Left kidney (tissue), 8 donors: ENCODE results near the gene CDK15. TPM values are rescaled to one million over a fixed set of nuclear protein-coding genes. Genes with fewer than 3 reads are reported as not detected.
"Not testable (repeated sequence)": the region's sequence is repeated elsewhere in the genome, so short reads cannot be mapped to it uniquely, and the experiment has no call there.

ENCODE experiments used
- DNase-seq: peaks from one replicate; pipeline ENCODE4 v3.0.0-alpha.2; 2013
- long read RNA-seq, 8 donors: transcript quantifications; one replicate each; lab custom pipeline, GENCODE V29; 2026
- polyA plus RNA-seq: library from polyadenylated mRNA; unstranded; fragments of 120-200 nt; gene quantifications from one replicate; pipeline ENCODE4 v1.2.1, GENCODE V29; 2013; ENCODE audit not compliant: insufficient read length

CDK15 gene
- polyA plus RNA-seq, result 1.4 TPM
- long read RNA-seq, donor 1, result 0 reads
- long read RNA-seq, donor 2, result 0 reads
- long read RNA-seq, donor 3, result 0 reads
- long read RNA-seq, donor 4, result 0 reads
- long read RNA-seq, donor 5, result 0 reads
- long read RNA-seq, donor 6, result 0 reads
- long read RNA-seq, donor 7, result 0 reads
- long read RNA-seq, donor 8, result 0 reads

DNA sequence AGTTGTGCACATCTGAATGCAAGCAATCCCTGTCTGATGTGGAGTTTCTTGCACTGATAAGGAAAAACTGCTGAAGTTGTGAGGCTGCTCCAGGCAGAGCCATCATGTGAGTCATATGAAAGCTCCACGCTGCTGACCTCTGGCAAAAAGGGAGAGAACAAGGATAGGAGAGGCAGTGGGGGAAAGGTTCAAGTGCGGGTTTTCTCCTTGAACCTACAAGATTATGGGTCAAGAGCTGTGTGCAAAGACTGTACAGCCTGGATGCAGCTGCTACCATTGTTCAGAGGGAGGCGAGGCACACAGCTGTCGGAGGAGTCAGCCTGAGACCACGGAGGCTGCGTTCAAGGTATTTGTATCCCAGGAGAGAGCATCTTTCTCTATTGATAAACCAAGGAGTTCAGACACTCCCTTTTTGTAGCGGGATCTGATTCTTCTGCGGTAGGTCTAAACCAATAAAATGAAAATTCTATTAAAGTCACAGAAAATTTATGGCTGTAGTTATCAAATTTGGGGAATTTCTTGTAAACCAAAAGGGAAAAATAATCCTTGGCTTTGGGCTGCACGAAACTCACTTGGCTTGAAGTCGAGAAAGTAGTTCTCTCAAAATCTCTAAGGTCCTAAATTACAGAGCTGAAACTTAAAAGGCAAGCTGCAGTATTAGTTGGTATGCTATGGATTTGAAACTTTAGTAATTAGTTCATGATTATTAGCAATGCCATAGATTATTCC is at the start of gene CDK15:
CDK15 (plus strand) TSS at position 96 of the 729 bp plus-strand sequence; CDS start at position 224, 128 bp downstream.
- no peak for DNase-seq

DNA sequence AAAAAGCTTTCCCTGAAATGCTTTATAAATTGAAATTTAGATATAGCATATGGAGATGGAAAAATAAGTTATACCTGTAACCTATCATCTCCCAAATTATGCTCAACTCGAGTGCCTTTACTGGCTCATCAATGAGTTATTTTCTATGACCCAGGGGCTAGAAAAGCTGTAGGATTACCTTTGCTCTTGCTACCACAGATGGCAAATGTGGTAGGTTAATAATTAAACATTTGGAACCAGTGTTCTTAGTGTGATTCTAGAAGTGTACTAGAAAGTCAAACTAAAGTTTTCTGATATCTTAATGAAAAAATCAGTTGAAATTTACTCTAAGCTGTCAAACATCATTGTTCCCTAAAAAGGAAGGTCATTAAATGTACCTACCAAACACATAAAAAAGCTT is 48.1 kb upstream of the CDK15 start:
- DNase-seq, result no peak

DNA sequence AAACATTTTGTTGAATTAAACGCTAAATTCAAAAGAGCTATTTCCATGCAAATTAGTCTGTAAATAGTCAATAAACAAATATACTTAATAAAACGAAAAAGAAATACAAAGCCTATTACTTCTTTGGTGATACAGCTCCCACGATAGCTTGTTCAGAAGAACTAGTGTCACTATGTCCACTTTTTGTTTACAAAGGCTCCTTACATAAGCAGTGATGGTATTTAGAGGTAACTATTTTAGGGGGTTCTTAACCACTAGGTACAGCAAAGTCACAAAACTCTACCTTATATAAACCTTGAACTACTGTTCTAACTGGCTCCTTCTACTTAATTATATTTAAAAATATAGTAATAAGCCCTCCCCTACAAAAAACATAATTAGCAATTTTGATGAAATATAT is 47.5 kb upstream of the CDK15 start:
- no peak for DNase-seq

DNA sequence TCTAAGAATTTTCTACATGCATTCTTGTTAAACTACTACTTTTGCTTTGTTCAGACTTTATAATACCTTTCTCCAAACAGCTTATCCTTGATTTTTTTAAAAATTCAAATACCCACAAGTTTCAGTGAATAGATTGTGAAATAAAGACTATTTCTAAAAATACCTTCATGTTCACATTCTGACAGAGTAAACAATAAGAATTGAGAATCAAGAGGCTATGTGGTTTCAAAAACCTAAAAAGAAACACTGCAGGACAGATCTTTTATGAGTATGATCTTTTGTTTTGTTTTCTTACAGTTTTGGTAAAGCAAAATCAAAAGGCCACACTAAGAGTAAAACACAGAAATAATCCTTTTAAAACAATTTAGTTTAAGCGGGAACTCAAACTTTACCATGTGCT is 46.8 kb upstream of the CDK15 start:
- no peak for DNase-seq

DNA sequence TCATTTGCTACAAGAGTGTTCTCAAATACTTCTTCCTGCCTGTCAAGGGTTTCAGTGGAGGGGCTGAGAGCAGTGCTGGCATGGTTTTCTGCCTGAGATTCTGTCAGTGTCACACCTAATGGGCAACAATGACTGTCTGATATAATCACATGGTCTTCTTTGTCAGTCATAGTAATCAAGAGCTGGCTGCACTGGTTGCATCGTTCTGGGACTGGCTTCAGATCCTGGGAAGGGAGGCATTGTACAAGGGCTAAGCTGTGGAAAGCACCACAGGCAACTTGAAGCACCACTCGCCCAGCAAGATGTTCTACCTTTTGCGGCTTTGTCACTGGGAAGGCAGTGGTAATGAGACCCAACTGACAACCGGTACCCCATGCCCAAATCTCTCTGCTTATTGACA is 45.2 kb upstream of the CDK15 start:
- no peak for DNase-seq

DNA sequence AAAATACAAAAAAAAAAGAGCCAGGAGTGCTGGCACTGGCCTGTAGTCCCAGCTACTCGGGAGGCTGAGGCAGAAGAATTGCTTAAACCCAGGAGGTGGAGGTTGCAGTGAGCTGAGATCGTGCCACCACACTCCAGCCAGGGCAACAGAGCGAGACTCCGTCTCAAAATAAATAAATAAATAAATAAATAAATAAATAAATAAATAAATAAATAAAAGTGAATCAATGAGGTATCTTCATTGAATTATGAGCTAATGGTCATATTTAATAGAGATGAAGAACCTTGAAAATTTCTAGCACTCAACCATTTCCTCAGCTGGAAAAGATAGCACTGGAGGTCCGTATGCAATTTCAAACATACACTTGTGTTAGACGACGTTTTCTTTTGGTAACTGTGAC is 41.9 kb upstream of the CDK15 start:
- DNase-seq, result not testable (repeated sequence)

DNA sequence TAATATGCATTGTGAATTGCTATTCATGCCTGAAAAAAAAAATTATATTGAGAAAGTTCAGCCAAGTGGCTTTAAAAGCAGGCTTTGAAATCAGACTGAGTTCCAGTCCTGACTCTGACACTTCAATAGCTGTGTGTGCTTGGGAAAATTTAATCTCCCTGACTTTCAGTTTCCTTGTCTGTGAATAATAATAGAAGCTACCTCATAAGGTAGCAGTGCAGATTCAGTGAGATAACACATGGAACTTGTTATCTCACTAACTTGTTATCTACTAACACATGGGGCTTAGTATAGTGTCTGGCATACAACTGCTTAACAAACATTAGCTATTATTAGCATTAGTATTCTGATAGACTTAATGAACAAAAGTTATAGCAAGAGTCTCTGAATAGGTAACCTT is 40.5 kb upstream of the CDK15 start:
- DNase-seq, result no peak

DNA sequence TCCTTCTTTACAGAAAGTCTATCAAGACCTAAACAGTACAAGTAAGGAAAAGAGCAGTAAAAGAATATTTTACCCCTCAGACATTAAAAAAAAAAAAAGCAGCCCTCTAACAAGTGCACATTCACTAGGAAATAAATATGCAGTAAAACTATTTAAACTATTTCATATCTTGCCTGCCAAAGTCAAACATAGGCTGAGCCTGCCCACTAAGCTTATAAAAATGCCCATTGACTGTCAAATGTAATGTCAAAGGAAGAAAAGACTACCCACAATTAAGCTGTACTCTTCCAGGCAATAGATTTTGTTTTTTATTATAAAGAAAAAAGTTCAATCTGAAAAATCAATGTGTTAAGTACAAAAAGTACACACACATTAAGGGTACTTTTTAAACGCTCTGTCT is 37.4 kb upstream of the CDK15 start:
- DNase-seq, result no peak

DNA sequence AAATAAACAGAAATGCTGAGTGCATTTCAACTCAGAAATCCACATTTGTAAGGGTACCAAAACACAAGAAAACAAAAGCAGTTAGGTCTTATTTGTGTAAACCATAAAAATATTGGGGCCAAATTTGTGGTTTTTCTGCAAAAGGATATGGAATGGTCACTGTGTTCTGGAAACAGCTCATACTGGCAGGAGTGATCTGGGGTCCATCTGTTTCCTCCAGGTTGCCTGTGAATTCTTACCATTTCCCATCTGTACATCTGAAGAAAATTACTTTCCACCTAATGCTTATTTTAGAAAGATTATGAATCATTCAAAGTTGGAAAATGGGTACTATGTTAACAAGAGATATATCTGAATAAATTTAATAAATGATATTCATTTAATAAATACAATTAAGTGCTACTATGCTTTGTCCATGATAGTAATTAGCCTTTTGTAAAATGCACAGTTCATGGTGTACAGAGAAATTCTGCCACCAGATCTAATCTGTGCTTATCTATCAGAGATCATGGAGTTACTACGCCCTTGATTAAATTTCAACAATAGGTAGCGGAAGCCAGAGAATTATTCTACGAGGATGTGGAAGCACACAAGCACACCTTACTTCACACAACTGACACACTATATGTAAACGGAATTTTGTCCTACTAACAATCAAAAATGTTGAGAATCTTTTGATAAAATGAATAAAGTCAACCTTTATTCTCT is 36.5 kb upstream of the CDK15 start:
- DNase-seq, result no peak

DNA sequence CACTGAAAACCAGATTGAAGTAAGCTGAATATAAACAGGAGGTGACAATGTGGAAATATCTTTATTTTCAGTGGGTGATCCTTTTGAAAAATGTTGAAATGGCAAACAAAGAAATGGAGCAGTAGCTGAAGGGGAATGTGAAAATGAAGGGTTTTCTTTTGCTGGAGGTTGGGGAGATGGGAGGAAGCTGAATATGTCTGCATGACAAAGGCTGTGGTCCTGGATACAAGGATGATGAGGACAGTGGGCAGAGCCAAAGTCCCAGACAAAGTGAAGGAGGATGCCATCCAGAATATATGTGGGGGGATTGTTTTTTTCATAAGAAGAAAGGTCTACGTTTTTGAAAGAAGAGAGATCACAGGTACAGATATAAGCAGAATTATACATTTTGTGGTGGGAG is 32.3 kb upstream of the CDK15 start:
- DNase-seq, result no peak

DNA sequence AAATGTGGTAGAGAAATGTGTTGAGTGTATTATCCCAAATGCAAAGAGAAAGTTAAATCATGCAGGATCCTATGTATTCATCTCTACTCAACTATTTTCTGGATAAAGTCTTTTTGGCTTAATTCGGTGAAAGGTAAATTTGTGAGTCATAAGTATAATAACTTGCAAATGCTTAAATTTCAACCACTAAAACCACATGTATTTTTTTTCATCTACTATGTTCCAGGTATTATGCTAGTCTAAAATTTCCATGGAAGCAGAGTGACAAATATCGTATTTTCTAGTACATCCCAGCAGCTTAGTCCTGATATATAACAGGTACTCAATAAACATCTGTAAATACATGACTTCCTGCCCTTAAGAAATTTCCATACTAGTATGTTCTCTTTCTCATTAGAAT is 31.8 kb upstream of the CDK15 start:
- DNase-seq, result no peak

DNA sequence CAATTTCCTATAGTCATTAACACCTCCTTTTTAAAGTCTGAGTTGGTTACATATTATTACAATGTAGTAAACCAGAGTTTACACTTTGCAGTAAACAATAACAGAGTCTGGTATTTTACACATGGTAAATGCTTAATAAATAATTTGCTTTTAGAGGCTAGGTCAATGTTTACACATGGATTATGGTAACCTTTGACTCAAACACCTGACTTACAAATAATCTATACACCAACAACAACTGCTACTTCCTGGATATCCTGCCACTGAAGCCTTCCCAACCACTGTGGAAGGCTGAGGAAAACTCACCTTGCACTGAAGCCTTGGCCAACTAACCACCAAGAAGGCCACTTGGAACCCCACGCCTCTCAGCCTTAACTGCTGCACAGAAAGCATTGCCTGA is 31.0 kb upstream of the CDK15 start:
- DNase-seq, result no peak

DNA sequence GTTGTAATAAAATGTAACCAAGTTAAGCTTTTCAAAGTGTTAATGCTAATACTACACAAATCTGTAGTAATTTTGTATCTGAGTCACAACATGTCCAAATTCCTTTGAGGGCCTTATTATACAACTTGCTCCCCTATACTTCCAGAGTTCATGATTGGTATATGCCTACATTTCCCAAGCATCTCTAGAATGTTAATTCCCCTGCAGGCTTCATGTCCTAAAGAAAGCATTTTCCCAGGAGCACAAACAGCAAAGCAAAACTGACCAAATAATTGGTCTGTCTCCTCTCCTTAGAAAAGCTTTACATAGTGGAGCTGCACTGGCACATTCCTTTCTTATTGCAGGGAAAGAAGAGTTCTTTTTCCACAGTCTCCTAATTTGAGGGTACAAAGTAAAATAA is 29.3 kb upstream of the CDK15 start:
- DNase-seq, result no peak

DNA sequence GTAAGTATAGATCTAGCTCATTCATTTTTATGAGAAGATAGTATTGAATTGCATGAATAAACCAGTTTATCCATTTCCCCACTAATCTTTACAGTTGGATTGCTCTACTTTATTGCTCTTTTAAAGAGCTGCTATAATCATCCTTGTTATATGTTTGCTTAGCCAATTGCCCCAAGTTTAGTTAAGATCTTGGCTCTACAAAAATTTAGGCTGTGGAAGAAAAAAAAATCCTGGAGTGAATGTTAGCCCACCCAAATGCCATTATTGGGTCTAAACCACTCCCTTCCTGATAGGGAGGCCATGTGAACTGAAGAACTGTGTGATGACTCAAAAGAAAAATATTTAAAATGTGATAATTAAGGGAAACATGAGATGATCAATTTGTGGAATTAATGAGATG is 28.5 kb upstream of the CDK15 start:
- no peak for DNase-seq

DNA sequence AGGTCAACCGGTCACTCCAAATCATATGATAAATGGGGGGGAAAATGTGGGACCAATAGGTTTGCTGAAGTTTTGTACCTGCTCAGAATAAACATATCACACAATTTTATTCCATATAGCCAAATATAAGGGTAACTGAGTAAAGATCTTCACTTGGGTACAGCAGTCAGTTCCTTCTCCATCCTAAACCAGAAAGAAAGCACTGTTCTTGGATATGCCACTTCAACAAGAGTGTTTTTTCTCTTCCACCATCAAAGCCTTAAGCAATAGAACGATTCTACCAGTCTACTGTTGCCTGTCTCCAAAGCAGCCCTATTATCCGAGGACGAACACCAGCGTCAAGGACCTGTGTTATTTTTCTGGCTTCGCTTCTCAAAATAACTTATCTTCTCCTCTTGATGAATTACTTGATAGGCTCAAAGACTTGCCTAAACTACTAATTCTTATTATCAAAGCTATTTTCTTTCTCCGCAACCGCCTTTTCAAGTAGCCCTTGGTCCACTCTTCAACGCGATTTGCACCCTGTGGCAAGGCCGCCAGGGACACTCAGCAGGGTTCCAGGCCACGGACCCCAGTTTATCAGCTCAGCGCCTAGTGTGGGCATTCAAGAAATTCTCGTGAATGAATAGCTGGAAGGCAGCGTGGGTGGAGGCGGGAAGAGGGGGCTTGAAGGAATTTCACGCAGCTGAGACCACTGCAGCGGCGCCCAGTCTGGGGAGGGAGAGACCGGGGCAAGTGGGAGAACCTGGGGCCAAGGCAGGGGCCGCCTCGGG is 26.2 kb upstream of the CDK15 start:
- no peak for DNase-seq

DNA sequence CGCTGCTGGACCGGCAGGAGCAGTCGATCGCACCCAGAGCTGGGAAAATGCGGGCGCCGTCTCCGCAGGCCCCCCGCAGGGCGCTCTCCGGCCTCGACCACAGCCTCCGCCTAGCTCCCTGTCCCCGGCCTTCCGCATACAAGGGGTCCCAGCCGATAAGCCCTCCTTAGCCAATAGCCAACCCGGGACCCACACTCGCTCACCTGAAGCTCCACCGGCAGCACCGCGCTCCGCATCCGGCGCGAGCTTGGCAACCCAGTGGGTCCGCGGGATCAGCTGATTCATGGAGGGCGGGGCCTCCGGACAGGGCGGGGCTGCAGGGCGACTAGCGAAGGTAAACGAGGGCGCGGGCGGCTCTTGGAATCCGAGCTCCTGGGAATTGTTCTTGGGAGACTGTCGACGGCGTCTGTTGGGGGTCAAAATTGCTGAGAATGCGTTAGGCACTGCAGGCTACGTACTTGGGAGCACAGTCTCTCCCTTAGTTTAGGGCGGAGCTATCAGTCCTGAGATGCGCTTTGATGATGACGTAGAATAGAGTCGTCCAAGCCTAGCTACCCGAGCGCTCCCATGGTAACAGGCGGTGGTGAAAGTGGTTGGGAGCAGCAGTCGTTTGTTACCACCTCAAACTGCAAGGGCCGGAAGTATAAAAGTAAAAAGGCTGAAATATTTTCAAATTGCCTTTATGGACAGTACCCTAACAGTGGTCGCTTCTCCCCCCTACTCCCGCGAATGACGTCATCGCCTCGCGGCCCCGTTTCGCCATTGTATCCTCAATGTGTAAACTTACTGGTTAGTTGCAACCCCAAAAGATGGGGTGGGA is 25.5 kb upstream of the CDK15 start, which contains the start of gene ALS2:
ALS2 (minus strand) TSS at position 260 of the 820 bp plus-strand sequence. CDS start 12,048 bp downstream, outside the sequence.
- DNase-seq, result peak; percentile 99

DNA sequence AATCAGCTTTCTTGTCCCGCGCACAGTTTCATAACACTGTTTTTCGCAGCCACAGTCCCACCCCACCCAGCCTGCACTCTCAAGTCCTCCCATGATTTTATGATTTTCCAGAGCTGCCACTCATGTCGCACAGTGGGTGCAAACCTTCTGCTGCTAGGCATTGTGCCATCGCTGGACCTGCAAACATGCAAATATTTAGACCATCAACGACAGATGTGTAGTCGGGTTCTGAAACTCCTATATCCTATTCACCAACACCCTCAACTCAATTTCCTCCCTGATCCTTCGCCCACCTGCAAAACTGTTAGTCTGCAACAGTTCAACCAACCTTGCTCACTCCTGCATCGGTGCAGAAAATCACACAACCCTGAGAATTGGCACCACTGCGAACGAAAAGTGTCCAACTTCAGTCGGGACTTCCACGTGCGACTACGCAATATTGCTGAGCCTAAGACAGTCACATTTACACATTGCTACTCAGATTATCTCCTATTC is 24.7 kb upstream of the CDK15 start:
- no peak for DNase-seq

DNA sequence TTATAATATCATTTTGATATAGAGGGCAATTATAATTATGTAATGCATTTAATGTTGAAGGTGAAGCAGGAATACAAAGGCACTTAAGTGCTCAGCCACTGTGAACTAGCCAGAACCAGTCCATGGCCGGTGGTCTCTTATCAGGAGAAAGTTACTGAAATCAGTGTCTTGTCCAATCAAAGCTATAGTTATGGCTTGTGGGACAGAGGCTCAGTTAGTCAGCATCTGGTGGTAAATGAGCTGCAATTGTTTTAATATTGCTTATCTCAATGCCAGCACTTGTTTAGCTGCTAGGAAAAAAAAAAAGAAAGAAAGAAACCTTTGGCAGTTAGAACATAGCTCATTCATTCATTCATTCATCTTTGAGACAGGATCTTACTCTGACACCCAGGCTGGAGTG is 21.8 kb upstream of the CDK15 start:
- no peak for DNase-seq

DNA sequence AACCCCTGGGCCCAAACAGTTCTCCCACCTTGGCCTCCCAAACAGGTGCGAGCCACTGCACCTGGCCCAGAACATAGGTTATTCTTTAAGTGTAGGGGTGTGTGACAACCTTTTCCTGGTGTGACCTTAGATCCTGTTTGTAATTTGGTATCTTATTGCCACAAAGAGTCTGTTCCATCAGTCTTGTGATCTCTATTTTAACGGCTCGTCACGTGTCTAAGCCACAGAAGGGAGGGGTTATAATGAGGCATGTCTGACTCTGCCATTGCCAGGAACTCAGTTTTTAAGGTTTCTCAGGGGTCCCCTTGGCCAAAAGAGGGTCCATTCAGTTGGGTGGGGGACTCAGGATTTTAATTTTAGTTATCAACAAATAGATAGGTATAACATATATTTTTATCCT is 21.2 kb upstream of the CDK15 start:
- DNase-seq, result no peak

DNA sequence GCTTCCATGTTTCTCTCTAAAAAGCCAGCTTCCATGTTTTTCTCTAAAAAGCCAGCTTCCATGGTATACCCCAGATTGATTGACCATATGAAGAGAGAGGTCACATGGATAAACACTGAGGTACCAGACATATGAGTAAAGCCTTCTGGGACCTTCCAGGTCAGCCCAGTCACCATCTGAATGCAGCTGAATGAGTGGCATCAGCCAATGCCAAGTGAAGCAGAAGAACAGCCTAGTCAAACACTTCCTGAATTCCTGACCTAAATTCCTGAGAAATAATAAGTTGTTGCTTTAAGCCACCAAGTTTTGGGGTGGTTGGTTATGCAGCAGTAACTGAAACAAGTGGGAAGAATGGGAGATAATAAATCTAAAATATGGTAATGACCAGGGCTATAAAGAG is 19.9 kb upstream of the CDK15 start:
- no peak for DNase-seq

DNA sequence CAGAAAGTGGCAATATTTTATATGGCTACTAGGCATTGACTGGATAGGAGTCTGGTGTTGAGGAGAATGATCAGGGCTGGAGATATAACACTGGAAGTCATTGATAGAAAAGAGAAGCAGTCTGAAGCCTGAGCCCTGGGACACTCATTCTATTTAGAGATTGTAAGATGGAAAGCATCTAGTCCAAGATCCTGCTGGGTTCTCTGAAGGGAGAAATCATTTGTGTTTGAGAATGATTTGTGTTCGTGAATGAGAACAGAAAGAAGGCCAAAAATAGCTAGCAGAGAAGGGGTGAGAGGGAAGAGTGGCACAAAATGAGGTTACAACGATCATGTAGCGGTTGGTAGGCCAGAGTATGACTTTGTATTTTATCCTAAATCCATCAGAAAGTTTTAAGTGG is 18.0 kb upstream of the CDK15 start:
- DNase-seq, result no peak

DNA sequence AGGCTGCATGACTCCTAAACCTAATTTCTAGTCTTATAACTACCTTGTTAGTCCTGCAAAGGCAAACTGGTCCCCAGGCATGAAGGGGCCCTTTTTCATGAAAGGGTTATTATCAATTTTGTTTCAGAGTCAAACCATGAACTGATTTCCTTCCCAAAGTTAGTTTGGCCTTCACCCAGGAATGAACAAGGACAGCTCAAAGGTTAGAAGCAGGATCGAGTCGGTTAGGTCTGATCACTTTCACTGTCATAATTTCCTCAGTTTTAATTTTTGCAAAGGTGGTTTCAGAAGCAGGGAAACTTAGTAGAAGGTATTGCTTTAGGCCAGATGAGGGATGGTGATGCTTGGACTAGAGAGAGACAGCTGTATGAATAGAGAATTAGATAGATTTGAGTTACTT is 16.9 kb upstream of the CDK15 start:
- DNase-seq, result no peak
